ENCODE results near the gene YAP1. TPM values are rescaled to one million over a fixed set of nuclear protein-coding genes. Genes with fewer than 3 reads are reported as not detected.

YAP1 gene
- polyA plus RNA-seq, 3 donors = not detected

DNA sequence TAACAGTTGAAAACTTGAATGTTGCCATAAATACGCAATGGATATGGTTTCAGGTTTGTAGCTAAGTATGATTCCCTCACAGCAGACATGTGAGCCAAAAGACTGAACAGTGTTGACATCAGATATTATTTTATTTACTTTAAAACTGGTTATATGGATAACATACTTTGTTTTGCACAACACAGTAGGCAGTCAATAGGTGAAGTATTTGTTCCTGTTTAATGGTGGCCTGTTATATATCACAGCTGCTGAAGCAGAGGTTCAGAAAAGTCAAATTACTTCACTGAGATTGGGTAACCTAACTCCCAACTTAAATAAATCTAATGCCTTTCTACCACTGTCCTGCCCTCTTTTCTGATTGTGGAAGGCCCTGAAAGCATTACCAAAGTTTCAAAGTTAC lies 44.6 kb downstream of the YAP1 start:
- Mint-ChIP-seq H3K9me3 (no peaks in the 10 kb centered on the region), H3K4me3 (no peak overlapping the region), H3K36me3 (no peaks in the 10 kb centered on the region), H3K27me3 (ENCODE audit: low read depth in 3 of 3) (peaks cover 4 to 9% (median 5%) of the 10 kb centered on the region in 3 donors), H3K27ac (no peak overlapping the region), H3K4me1 (no peaks in the 10 kb centered on the region)
- TF ChIP-seq, protein P1, sequence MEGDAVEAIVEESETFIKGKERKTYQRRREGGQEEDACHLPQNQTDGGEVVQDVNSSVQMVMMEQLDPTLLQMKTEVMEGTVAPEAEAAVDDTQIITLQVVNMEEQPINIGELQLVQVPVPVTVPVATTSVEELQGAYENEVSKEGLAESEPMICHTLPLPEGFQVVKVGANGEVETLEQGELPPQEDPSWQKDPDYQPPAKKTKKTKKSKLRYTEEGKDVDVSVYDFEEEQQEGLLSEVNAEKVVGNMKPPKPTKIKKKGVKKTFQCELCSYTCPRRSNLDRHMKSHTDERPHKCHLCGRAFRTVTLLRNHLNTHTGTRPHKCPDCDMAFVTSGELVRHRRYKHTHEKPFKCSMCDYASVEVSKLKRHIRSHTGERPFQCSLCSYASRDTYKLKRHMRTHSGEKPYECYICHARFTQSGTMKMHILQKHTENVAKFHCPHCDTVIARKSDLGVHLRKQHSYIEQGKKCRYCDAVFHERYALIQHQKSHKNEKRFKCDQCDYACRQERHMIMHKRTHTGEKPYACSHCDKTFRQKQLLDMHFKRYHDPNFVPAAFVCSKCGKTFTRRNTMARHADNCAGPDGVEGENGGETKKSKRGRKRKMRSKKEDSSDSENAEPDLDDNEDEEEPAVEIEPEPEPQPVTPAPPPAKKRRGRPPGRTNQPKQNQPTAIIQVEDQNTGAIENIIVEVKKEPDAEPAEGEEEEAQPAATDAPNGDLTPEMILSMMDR (IDR thresholded peaks at IDR 0.05) = no peak
- no peak overlapping the region for H3K4me2 ChIP-seq (replicated peaks; ENCODE audit: extremely low read depth, low read length, poor library complexity, severe bottlenecking)
- no peaks in the 10 kb centered on the region for H3K36me3 ChIP-seq (replicated peaks in 1 of 2; ENCODE audit: control insufficient read depth in 1 of 2, insufficient read depth in 2 of 2, low read length in 2 of 2)
- no peaks in the 10 kb centered on the region for H3K79me2 ChIP-seq (ENCODE audit: insufficient read depth, low read length)
- no peak overlapping the region for H3K4me3 ChIP-seq (replicated peaks in 1 of 3; ENCODE audit: low read depth in 2 of 3, low read length in 3 of 3)
- peaks cover 0 to 2% of the 10 kb centered on the region in 2 donors for H3K27me3 ChIP-seq (ENCODE audit: control insufficient read depth in 2 of 2, insufficient read depth in 2 of 2, low read length in 2 of 2)
- no CpG with 5 or more reads among the region's 1 CpG for WGBS (ENCODE audit: insufficient coverage)
- intact Hi-C loops (cut with micrococcal nuclease) = no loop called here
- H3K9me3 ChIP-seq (replicated peaks in 1 of 2; ENCODE audit: control insufficient read depth in 1 of 2, insufficient read depth in 1 of 2, low read length in 2 of 2) = no peaks in the 10 kb centered on the region
- H3K4me1 ChIP-seq (ENCODE audit: control insufficient read depth in 1 of 2, insufficient read depth in 2 of 2, low read length in 2 of 2) = no peaks in the 10 kb centered on the region
- no peak overlapping the region for H3K27ac ChIP-seq (ENCODE audit: low read depth in 1 of 2, low read length in 2 of 2)
- H4K20me1 ChIP-seq (ENCODE audit: insufficient read depth, low read length) = no peaks in the 10 kb centered on the region
- H3K9ac ChIP-seq (ENCODE audit: insufficient read depth, low read length, poor library complexity, severe bottlenecking) = no peak overlapping the region
- no peak for DNase-seq
- no peak overlapping the region for H2AFZ ChIP-seq (ENCODE audit: insufficient read depth, low read depth, low read length, poor library complexity, severe bottlenecking)

DNA sequence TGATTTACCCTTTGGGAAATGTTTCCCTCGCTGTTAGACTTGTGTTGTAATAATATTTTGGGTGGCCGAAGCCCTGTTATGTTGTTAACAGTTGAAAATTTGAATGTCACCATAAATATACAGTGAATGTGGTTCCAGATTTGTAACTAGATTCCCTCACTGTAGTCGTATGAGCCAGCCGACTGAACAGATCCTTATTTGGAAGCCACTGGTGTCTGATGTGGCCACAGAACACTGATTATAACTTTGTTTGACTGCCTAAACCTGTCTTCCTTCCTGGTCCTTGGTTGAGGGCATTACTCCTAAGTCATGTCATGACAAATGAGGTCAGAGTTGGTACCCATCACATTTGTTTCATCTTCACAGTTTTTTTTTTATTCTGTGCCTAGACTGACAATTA lies 45.4 kb downstream of the YAP1 start:
- Histone ChIP-seq H4K20me1 (ENCODE audit: insufficient read depth, low read length) (no peaks in the 10 kb centered on the region), H2AFZ (ENCODE audit: insufficient read depth, low read depth, low read length, poor library complexity, severe bottlenecking) (no peak overlapping the region), H3K36me3 (replicated peaks in 1 of 2; ENCODE audit: control insufficient read depth in 1 of 2, insufficient read depth in 2 of 2, low read length in 2 of 2) (no peaks in the 10 kb centered on the region), H3K9me3 (replicated peaks in 1 of 2; ENCODE audit: control insufficient read depth in 1 of 2, insufficient read depth in 1 of 2, low read length in 2 of 2) (no peaks in the 10 kb centered on the region), H3K4me3 (replicated peaks in 1 of 3; ENCODE audit: low read depth in 2 of 3, low read length in 3 of 3) (no peak overlapping the region), H3K4me1 (ENCODE audit: control insufficient read depth in 1 of 2, insufficient read depth in 2 of 2, low read length in 2 of 2) (no peaks in the 10 kb centered on the region), H3K4me2 (replicated peaks; ENCODE audit: extremely low read depth, low read length, poor library complexity, severe bottlenecking) (no peak overlapping the region), H3K79me2 (ENCODE audit: insufficient read depth, low read length) (no peaks in the 10 kb centered on the region), H3K27me3 (ENCODE audit: control insufficient read depth in 2 of 2, insufficient read depth in 2 of 2, low read length in 2 of 2) (peaks cover 0 to 2% of the 10 kb centered on the region in 2 donors), H3K9ac (ENCODE audit: insufficient read depth, low read length, poor library complexity, severe bottlenecking) (no peak overlapping the region), H3K27ac (ENCODE audit: low read depth in 1 of 2, low read length in 2 of 2) (no peak overlapping the region)
- H3K27me3 Mint-ChIP-seq (ENCODE audit: low read depth in 3 of 3) = peaks cover 4 to 11% (median 5%) of the 10 kb centered on the region in 3 donors
- intact Hi-C loops (cut with micrococcal nuclease) = no loop called here
- H3K27ac Mint-ChIP-seq = no peak overlapping the region
- H3K4me3 Mint-ChIP-seq = no peak overlapping the region
- TF ChIP-seq, protein P1 (IDR thresholded peaks at IDR 0.05) = no peak
- H3K4me1 Mint-ChIP-seq = no peaks in the 10 kb centered on the region
- 82% methylated on average over 2 of the region's 4 CpGs for WGBS (ENCODE audit: insufficient coverage)
- no peak for DNase-seq
- H3K9me3 Mint-ChIP-seq = no peaks in the 10 kb centered on the region
- no peaks in the 10 kb centered on the region for H3K36me3 Mint-ChIP-seq

All from CD14-positive monocyte (primary cell).